ENCODE data around the gene NAA60.

The NAA60 gene

DNA sequence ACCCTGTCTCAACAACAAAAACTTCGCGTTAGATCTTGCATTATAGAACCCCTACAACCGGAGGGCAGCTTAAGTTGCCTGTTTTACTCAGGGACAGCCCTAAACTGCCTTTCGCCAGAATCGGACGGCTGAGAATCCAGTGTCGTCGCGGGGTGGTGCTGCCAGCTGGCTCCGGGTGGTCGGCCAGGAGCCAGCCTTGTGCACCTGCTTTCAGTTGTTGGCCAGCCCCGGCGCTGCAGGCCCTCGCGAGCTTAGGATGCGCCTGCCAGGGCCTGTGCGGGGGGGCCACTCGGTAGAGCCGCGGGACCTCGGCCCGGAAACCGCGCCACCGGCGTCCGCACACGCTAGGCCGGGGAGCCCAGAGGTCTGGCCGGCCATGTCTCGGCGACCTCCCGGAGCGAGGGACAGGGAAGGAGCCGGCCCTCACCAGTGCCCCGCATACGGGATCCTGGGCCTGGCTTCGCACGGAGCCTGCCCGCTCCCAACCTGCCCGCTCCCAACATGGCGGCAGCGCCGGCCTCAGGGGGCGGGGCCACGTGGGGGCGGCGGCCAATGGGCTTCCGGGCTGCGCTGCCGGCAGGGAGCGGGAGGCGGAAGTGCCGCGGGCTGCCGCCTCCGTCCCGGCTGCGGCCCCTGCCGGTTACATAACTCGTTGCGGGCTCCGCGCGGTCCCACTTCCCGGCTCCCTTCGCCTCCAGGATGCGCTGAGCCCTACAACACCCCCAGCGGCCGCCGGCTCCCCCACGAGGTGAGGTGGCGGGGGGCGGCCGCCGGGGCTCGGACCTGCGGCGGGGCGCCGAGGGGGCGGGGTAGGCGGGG, 14.2 kb downstream of the NAA60 start (continued):
- TF ChIP-seq, protein P1, sequence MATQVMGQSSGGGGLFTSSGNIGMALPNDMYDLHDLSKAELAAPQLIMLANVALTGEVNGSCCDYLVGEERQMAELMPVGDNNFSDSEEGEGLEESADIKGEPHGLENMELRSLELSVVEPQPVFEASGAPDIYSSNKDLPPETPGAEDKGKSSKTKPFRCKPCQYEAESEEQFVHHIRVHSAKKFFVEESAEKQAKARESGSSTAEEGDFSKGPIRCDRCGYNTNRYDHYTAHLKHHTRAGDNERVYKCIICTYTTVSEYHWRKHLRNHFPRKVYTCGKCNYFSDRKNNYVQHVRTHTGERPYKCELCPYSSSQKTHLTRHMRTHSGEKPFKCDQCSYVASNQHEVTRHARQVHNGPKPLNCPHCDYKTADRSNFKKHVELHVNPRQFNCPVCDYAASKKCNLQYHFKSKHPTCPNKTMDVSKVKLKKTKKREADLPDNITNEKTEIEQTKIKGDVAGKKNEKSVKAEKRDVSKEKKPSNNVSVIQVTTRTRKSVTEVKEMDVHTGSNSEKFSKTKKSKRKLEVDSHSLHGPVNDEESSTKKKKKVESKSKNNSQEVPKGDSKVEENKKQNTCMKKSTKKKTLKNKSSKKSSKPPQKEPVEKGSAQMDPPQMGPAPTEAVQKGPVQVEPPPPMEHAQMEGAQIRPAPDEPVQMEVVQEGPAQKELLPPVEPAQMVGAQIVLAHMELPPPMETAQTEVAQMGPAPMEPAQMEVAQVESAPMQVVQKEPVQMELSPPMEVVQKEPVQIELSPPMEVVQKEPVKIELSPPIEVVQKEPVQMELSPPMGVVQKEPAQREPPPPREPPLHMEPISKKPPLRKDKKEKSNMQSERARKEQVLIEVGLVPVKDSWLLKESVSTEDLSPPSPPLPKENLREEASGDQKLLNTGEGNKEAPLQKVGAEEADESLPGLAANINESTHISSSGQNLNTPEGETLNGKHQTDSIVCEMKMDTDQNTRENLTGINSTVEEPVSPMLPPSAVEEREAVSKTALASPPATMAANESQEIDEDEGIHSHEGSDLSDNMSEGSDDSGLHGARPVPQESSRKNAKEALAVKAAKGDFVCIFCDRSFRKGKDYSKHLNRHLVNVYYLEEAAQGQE (tag by site-specific recombination; IDR thresholded peaks at IDR 0.05): peak; percentile 59; the same call in 1 of the 2 replicates
- TF ChIP-seq ZNF549 (tag by site-specific recombination; IDR thresholded peaks at IDR 0.05) (peak; percentile 99), ZNF501 (tag by site-specific recombination; IDR thresholded peaks at IDR 0.05) (peak; percentile 86), KLF9 (tag by site-specific recombination; IDR thresholded peaks at IDR 0.05; ENCODE audit: low read depth) (peak; percentile 77), ZNF660 (tag by site-specific recombination; IDR thresholded peaks at IDR 0.05) (peak; percentile 78), ZNF335 (tag by site-specific recombination; conservative IDR thresholded peaks at IDR 0.05) (peak; percentile 92), ZNF433 (tag by site-specific recombination; IDR thresholded peaks at IDR 0.05; ENCODE audit: low read depth) (no peak), ZNF354C (tag by site-specific recombination; IDR thresholded peaks at IDR 0.05; ENCODE audit: borderline replicate concordance, low read depth) (no peak), ZNF768 (tag by site-specific recombination; IDR thresholded peaks at IDR 0.05) (no peak), KLF10 (tag by site-specific recombination; IDR thresholded peaks at IDR 0.05) (peak; percentile 65; the same call in 1 of the 2 replicates), ZFP69B (tag by site-specific recombination; IDR thresholded peaks at IDR 0.05) (peak; percentile 57), KLF8 (tag by site-specific recombination; IDR thresholded peaks at IDR 0.05) (peak; percentile 72; the same call in 1 of the 2 replicates), ZNF248 (tag by site-specific recombination; IDR thresholded peaks at IDR 0.05) (no peak), ZNF658 (tag by site-specific recombination; IDR thresholded peaks at IDR 0.05) (no peak), ZNF677 (tag by site-specific recombination; IDR thresholded peaks at IDR 0.05) (no peak), ZNF629 (tag by site-specific recombination; IDR thresholded peaks at IDR 0.05) (peak; percentile 63), HOXC10 (CRISPR knock-in tag; IDR thresholded peaks at IDR 0.05) (no peak)
- TF ChIP-seq, protein P2, sequence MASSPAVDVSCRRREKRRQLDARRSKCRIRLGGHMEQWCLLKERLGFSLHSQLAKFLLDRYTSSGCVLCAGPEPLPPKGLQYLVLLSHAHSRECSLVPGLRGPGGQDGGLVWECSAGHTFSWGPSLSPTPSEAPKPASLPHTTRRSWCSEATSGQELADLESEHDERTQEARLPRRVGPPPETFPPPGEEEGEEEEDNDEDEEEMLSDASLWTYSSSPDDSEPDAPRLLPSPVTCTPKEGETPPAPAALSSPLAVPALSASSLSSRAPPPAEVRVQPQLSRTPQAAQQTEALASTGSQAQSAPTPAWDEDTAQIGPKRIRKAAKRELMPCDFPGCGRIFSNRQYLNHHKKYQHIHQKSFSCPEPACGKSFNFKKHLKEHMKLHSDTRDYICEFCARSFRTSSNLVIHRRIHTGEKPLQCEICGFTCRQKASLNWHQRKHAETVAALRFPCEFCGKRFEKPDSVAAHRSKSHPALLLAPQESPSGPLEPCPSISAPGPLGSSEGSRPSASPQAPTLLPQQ (tag by site-specific recombination; IDR thresholded peaks at IDR 0.05): peak; percentile 87
- TF ChIP-seq, protein P3, sequence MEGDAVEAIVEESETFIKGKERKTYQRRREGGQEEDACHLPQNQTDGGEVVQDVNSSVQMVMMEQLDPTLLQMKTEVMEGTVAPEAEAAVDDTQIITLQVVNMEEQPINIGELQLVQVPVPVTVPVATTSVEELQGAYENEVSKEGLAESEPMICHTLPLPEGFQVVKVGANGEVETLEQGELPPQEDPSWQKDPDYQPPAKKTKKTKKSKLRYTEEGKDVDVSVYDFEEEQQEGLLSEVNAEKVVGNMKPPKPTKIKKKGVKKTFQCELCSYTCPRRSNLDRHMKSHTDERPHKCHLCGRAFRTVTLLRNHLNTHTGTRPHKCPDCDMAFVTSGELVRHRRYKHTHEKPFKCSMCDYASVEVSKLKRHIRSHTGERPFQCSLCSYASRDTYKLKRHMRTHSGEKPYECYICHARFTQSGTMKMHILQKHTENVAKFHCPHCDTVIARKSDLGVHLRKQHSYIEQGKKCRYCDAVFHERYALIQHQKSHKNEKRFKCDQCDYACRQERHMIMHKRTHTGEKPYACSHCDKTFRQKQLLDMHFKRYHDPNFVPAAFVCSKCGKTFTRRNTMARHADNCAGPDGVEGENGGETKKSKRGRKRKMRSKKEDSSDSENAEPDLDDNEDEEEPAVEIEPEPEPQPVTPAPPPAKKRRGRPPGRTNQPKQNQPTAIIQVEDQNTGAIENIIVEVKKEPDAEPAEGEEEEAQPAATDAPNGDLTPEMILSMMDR (tag by site-specific recombination; IDR thresholded peaks at IDR 0.05): peak; percentile 28; the same call in 1 of the 2 replicates
- TF ChIP-seq, protein P4, sequence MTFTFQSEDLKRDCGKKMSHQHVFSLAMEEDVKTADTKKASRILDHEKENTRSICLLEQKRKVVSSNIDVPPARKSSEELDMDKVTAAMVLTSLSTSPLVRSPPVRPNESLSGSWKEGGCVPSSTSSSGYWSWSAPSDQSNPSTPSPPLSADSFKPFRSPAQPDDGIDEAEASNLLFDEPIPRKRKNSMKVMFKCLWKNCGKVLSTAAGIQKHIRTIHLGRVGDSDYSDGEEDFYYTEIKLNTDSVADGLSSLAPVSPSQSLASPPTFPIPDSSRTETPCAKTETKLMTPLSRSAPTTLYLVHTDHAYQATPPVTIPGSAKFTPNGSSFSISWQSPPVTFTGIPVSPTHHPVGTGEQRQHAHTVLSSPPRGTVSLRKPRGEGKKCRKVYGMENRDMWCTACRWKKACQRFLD (tag by site-specific recombination; IDR thresholded peaks at IDR 0.05): no peak
- TF ChIP-seq, protein P5, sequence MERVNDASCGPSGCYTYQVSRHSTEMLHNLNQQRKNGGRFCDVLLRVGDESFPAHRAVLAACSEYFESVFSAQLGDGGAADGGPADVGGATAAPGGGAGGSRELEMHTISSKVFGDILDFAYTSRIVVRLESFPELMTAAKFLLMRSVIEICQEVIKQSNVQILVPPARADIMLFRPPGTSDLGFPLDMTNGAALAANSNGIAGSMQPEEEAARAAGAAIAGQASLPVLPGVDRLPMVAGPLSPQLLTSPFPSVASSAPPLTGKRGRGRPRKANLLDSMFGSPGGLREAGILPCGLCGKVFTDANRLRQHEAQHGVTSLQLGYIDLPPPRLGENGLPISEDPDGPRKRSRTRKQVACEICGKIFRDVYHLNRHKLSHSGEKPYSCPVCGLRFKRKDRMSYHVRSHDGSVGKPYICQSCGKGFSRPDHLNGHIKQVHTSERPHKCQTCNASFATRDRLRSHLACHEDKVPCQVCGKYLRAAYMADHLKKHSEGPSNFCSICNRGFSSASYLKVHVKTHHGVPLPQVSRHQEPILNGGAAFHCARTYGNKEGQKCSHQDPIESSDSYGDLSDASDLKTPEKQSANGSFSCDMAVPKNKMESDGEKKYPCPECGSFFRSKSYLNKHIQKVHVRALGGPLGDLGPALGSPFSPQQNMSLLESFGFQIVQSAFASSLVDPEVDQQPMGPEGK (tag by site-specific recombination; IDR thresholded peaks at IDR 0.05): peak; percentile 99
- TF ChIP-seq, protein P6, sequence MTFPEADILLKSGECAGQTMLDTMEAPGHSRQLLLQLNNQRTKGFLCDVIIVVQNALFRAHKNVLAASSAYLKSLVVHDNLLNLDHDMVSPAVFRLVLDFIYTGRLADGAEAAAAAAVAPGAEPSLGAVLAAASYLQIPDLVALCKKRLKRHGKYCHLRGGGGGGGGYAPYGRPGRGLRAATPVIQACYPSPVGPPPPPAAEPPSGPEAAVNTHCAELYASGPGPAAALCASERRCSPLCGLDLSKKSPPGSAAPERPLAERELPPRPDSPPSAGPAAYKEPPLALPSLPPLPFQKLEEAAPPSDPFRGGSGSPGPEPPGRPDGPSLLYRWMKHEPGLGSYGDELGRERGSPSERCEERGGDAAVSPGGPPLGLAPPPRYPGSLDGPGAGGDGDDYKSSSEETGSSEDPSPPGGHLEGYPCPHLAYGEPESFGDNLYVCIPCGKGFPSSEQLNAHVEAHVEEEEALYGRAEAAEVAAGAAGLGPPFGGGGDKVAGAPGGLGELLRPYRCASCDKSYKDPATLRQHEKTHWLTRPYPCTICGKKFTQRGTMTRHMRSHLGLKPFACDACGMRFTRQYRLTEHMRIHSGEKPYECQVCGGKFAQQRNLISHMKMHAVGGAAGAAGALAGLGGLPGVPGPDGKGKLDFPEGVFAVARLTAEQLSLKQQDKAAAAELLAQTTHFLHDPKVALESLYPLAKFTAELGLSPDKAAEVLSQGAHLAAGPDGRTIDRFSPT (tag by site-specific recombination; IDR thresholded peaks at IDR 0.05): peak; percentile 92
- TF ChIP-seq, protein P7, sequence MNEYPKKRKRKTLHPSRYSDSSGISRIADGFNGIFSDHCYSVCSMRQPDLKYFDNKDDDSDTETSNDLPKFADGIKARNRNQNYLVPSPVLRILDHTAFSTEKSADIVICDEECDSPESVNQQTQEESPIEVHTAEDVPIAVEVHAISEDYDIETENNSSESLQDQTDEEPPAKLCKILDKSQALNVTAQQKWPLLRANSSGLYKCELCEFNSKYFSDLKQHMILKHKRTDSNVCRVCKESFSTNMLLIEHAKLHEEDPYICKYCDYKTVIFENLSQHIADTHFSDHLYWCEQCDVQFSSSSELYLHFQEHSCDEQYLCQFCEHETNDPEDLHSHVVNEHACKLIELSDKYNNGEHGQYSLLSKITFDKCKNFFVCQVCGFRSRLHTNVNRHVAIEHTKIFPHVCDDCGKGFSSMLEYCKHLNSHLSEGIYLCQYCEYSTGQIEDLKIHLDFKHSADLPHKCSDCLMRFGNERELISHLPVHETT (tag by site-specific recombination; IDR thresholded peaks at IDR 0.05): peak; percentile 60; the same call in 1 of the 2 replicates
- TF ChIP-seq, protein P8, sequence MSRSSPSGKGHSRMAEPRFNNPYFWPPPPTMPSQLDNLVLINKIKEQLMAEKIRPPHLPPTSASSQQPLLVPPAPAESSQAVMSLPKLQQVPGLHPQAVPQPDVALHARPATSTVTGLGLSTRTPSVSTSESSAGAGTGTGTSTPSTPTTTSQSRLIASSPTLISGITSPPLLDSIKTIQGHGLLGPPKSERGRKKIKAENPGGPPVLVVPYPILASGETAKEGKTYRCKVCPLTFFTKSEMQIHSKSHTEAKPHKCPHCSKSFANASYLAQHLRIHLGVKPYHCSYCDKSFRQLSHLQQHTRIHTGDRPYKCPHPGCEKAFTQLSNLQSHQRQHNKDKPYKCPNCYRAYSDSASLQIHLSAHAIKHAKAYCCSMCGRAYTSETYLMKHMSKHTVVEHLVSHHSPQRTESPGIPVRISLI (tag by site-specific recombination; IDR thresholded peaks at IDR 0.05): no peak

All from HEK293 (cell line).